Dermis lymphatic vessel endothelial cell (primary cell): ENCODE measurements around the gene FAM32A. TPM values are rescaled to one million over a fixed set of nuclear protein-coding genes. Genes with fewer than 3 reads are reported as not detected.

Experiments
- total RNA-seq: library from RNA; depleted of rRNA; stranded (reverse); fragments of >200 nt; gene quantifications from 2 replicates; pipeline ENCODE4 v1.2.1, GENCODE V29; 2014

Gene FAM32A
- total RNA-seq = 119 and 125 TPM in 2 replicates

GRCh38 chr19:16185123-16185767, at the start of gene FAM32A:
Gene FAM32A (plus strand): TSS chr19:16185410. CDS start chr19:16185443, 33 bp downstream.

GRCh38 chr19:16143399-16144215, 41.6 kb upstream of the FAM32A start, which contains the start of gene HSH2D:
Gene HSH2D (plus strand): TSS chr19:16143685. CDS start chr19:16148751, 5,066 bp downstream.

DNA sequence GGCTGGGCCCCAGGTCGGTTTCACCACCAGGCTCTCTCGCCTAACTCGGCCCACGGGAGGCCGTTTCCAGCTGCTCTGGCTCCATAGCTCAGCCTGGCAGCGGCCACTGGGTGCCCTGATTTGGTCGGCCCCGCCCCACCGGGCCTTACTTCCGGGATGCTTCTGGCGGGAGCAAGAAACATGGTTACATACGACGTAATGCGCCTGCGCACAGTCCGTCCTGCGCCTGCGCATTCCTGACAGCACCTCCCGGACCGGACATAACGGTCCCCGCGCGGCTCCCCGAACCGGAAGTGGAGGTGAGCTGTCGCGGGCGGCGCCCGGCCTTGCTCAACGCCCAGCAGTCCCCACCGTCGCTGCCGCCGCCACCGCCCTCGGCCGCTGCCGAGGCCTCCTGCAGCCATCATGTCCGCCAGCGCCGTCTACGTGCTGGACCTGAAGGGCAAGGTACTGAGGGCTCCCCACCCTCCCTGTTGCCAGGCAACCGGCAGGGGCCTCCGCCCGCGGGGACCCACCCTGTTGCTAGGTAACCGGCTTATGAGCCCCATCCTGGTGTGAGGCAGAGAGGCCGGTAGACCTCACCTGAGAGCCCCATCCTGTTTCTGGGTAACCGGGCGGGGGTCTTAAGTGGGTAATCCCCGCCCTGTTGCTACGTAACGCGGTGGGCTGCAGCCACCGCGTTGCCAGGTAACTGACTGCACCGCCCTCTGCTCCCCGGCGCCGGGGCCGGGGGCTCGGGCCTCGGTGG, 12.6 kb downstream of the FAM32A start, which contains the start of gene AP1M1:
TSS of gene AP1M1 (plus strand) at position 290 of the 748 bp plus-strand sequence. CDS start at position 406, 116 bp downstream.

Other genes with a start within 250 kb of the FAM32A start
- gene OR10H4, start 236.4 kb upstream of the FAM32A start, total RNA-seq = not detected in 2 replicates
- gene TPM4, start 108.9 kb upstream of the FAM32A start, total RNA-seq = 506 and 673 TPM in 2 replicates
- gene RAB8A, start 73.5 kb upstream of the FAM32A start, total RNA-seq = 107 and 137 TPM in 2 replicates
- not detected in 2 replicates for gene HSH2D, start 41.7 kb upstream of the FAM32A start, total RNA-seq
- 0.09 TPM in 1 of 2 replicates, not detected in the other for gene CIB3, start 11.9 kb upstream of the FAM32A start, total RNA-seq
- gene AP1M1, start 12.5 kb downstream of the FAM32A start, total RNA-seq = 39.1 and 41.9 TPM in 2 replicates
- 4.0 and 16.1 TPM in 2 replicates for gene KLF2, start 139.4 kb downstream of the FAM32A start, total RNA-seq